ENCODE results near the gene CAMSAP1. TPM values are rescaled to one million over a fixed set of nuclear protein-coding genes. Genes with fewer than 3 reads are reported as not detected.

Gene CAMSAP1
- total RNA-seq, 1 experiment from 2014 or later, result 24.8 TPM

GRCh38 chr9:135787317-135787716, 120.0 kb downstream of the CAMSAP1 start:
- H3K27me3 ChIP-seq (ENCODE audit: control insufficient read depth, insufficient read depth, low read length), result no peaks in the 10 kb centered on the region
- ChIA-PET POLR2A (no interaction called here), CTCF (no interaction called here)
- no peak overlapping the region for H3K4me3 ChIP-seq (ENCODE audit: low read depth in 2 of 2, low read length in 2 of 2)
- H3K9me3 ChIP-seq (ENCODE audit: control insufficient read depth, insufficient read depth, low read depth, low read length), result no peaks in the 10 kb centered on the region
- ATAC-seq (no peak), DNase-seq (ENCODE audit: low read depth, low spot score) (no peak)
- in situ Hi-C loops (cut with HindIII; ENCODE audit: low pct_unique_long_range_greater_than_20kb, low sequenced_read_pairs), result no loop called here
- intact Hi-C loops (cut with micrococcal nuclease; ENCODE audit: unreplicated experiment), result no loop called here
- no TSS peak for BruUV-seq (replicated peaks)
- no peaks in the 10 kb centered on the region for H3K4me1 ChIP-seq (ENCODE audit: control insufficient read depth, insufficient read depth, low read length)
- no peak overlapping the region for H3K27ac ChIP-seq (ENCODE audit: low read length)
- TF ChIP-seq TCF7L2 (IDR thresholded peaks at IDR 0.05; ENCODE audit: low read depth, low read length) (no peak), CTCF (IDR thresholded peaks at IDR 0.05) (no peak), SIN3A (IDR thresholded peaks at IDR 0.05; ENCODE audit: borderline replicate concordance, insufficient read depth, low read depth, low read length) (no peak), POLR2AphosphoS5 (IDR thresholded peaks at IDR 0.05; ENCODE audit: low read depth, low read length) (no peak), REST (IDR thresholded peaks at IDR 0.05; ENCODE audit: insufficient read depth in 1 of 2, low read depth in 2 of 2, low read length in 1 of 2) (no peak)
- H3K36me3 ChIP-seq (ENCODE audit: control insufficient read depth, insufficient read depth, low read length), result no peaks in the 10 kb centered on the region

GRCh38 chr9:135786146-135786690, 121.1 kb downstream of the CAMSAP1 start:
- DNase-seq (ENCODE audit: low read depth, low spot score) (no peak), ATAC-seq (no peak)
- Histone ChIP-seq H3K27ac (ENCODE audit: low read length) (no peak overlapping the region), H3K4me3 (ENCODE audit: low read depth in 2 of 2, low read length in 2 of 2) (no peak overlapping the region), H3K4me1 (ENCODE audit: control insufficient read depth, insufficient read depth, low read length) (no peaks in the 10 kb centered on the region), H3K9me3 (ENCODE audit: control insufficient read depth, insufficient read depth, low read depth, low read length) (no peaks in the 10 kb centered on the region), H3K36me3 (ENCODE audit: control insufficient read depth, insufficient read depth, low read length) (no peaks in the 10 kb centered on the region), H3K27me3 (ENCODE audit: control insufficient read depth, insufficient read depth, low read length) (no peaks in the 10 kb centered on the region)
- CTCF ChIA-PET, result no interaction called here
- BruUV-seq (replicated peaks), result no TSS peak
- intact Hi-C loops (cut with micrococcal nuclease; ENCODE audit: unreplicated experiment) (no loop called here), in situ Hi-C loops (cut with HindIII; ENCODE audit: low pct_unique_long_range_greater_than_20kb, low sequenced_read_pairs) (no loop called here)
- POLR2A ChIA-PET, result no interaction called here
- no peak for TF ChIP-seq TCF7L2 (IDR thresholded peaks at IDR 0.05; ENCODE audit: low read depth, low read length)
- no peak for TF ChIP-seq SIN3A (IDR thresholded peaks at IDR 0.05; ENCODE audit: borderline replicate concordance, insufficient read depth, low read depth, low read length)
- TF ChIP-seq CTCF (IDR thresholded peaks at IDR 0.05), result no peak
- no peak for TF ChIP-seq REST (IDR thresholded peaks at IDR 0.05; ENCODE audit: insufficient read depth in 1 of 2, low read depth in 2 of 2, low read length in 1 of 2)
- TF ChIP-seq POLR2AphosphoS5 (IDR thresholded peaks at IDR 0.05; ENCODE audit: low read depth, low read length), result no peak
